Measurements from ENCODE around the gene HCRTR2. TPM values are rescaled to one million over a fixed set of nuclear protein-coding genes. Genes with fewer than 3 reads are reported as not detected.
"Not testable (repeated sequence)": the region's sequence is repeated elsewhere in the genome, so short reads cannot be mapped to it uniquely, and the experiment has no call there.

The HCRTR2 gene
- total RNA-seq, 1 donor from 2014 or later, result 0.11 TPM

- Mint-ChIP-seq H3K36me3 (no peaks in the 10 kb centered on the region), H3K27me3 (ENCODE audit: low read depth) (no peaks in the 10 kb centered on the region), H3K9me3 (no peaks in the 10 kb centered on the region), H3K4me1 (no peaks in the 10 kb centered on the region), H3K27ac (no peak overlapping the region), H3K4me3 (no peak overlapping the region)
- no peak for DNase-seq (ENCODE audit: low spot score in 2 of 2, unreplicated experiment in 2 of 2)
- no peak for TF ChIP-seq CTCF (IDR thresholded peaks at IDR 0.05; ENCODE audit: unreplicated experiment)
Observed at GRCh38 chr6:55141611-55142010, 32.7 kb upstream of the HCRTR2 start.

DNA sequence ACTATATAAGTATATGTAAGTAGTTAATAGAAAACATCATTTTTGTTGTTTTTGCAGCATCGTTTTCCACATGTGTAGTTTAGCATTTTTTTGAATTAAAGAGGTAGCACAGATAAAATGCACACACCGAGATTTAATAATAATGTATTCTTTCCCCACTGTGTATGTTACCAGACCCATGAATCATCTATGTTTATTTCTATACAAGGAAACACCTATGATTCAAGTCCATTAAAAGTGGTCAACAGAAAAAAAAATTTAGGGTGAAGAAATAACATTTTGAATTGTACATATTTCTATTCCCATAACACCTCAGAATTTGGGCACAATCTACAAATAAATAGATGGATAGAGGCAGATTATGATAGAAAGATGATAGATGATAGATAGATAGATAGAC, 31.7 kb upstream of the HCRTR2 start:
- no peaks in the 10 kb centered on the region for H3K4me1 Mint-ChIP-seq
- no peak for TF ChIP-seq CTCF (IDR thresholded peaks at IDR 0.05; ENCODE audit: unreplicated experiment)

GRCh38 chr6:55153284-55153683, 21.0 kb upstream of the HCRTR2 start:
- no peak for TF ChIP-seq CTCF (IDR thresholded peaks at IDR 0.05; ENCODE audit: unreplicated experiment)
- Mint-ChIP-seq H3K9me3 (peaks cover 23% of the 10 kb centered on the region), H3K4me3 (no peak overlapping the region), H3K36me3 (no peaks in the 10 kb centered on the region), H3K4me1 (no peaks in the 10 kb centered on the region), H3K27ac (no peak overlapping the region), H3K27me3 (ENCODE audit: low read depth) (no peaks in the 10 kb centered on the region)
- DNase-seq (ENCODE audit: low spot score in 2 of 2, unreplicated experiment in 2 of 2), result no peak

More for the DNA sequence above, 31.7 kb upstream of the HCRTR2 start:
- Mint-ChIP-seq H3K27me3 (ENCODE audit: low read depth) (no peaks in the 10 kb centered on the region), H3K27ac (no peak overlapping the region), H3K4me3 (no peak overlapping the region), H3K36me3 (no peaks in the 10 kb centered on the region), H3K9me3 (no peaks in the 10 kb centered on the region)
- no peak for DNase-seq (ENCODE audit: low spot score in 2 of 2, unreplicated experiment in 2 of 2)

GRCh38 chr6:55158784-55159183, 15.5 kb upstream of the HCRTR2 start:
- not testable (repeated sequence) for H3K4me3 Mint-ChIP-seq; H3K36me3 Mint-ChIP-seq; H3K27me3 Mint-ChIP-seq (ENCODE audit: low read depth); H3K4me1 Mint-ChIP-seq; H3K27ac Mint-ChIP-seq; DNase-seq (ENCODE audit: low spot score in 2 of 2, unreplicated experiment in 2 of 2)
- peaks cover 36% of the 10 kb centered on the region for H3K9me3 Mint-ChIP-seq

GRCh38 chr6:55167860-55168259, 6.5 kb upstream of the HCRTR2 start:
- no peak for DNase-seq (ENCODE audit: low spot score in 2 of 2, unreplicated experiment in 2 of 2)
- Mint-ChIP-seq H3K27ac (no peak overlapping the region), H3K4me3 (no peak overlapping the region), H3K36me3 (no peaks in the 10 kb centered on the region), H3K27me3 (ENCODE audit: low read depth) (peaks cover 28% of the 10 kb centered on the region), H3K9me3 (no peaks in the 10 kb centered on the region), H3K4me1 (no peaks in the 10 kb centered on the region)
- no peak for TF ChIP-seq CTCF (IDR thresholded peaks at IDR 0.05; ENCODE audit: unreplicated experiment)

DNA sequence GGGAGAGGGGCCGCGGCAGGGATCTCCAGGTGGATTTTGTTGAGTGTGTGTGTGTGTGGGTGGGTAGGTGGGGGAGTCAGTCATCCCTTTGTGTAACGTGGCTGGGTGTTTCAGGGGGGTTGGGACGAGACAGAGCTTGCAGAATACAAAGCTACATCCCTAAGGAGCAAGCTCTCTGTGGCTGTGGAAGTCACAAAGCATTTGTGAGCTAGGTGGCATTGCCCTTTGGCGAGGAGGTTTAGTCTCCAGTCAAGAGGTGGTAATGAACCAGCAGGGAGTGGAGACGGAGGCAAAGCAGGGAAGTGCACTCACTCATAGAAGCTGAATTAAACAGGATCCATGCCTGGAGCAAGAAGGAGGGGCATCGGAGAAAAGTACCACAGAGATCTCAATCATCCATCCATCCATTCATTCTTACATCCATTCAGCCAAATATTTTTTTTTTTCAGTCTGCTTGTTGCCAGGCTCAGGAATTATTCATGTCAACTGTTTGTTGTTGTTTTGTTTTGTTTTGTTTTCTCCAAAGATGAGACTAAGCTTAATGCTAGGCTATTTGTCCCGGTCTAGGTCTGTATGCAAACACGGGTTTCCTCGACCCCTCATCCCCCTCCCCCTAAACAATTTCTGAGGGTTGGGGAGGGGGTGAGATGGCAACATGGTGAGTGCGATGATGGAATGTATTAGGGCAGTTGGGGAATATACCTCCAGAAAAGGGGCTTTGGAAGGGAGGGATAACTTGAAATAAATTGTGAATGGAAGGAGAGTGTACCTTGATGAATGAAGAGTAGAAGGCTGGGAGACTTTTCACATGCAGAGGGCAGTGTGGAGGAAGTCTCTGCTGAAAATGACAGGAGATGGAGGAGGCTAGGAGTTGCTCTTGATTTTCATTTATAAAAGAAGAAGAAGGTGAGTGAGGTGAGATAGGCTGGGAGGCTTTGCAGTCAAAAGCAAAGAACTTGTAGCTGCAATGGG, 1.0 kb downstream of the HCRTR2 start:
- DNase-seq (ENCODE audit: low spot score in 2 of 2, unreplicated experiment in 2 of 2), result no peak
- TF ChIP-seq CTCF (IDR thresholded peaks at IDR 0.05; ENCODE audit: unreplicated experiment), result no peak
- no peak overlapping the region for H3K27ac Mint-ChIP-seq
- H3K27me3 Mint-ChIP-seq (ENCODE audit: low read depth), result peaks cover 73% of the 10 kb centered on the region
- H3K9me3 Mint-ChIP-seq, result no peaks in the 10 kb centered on the region
- peaks cover 10% of the 10 kb centered on the region for H3K4me1 Mint-ChIP-seq
- peak overlapping the region; percentile 38 for H3K4me3 Mint-ChIP-seq
- no peaks in the 10 kb centered on the region for H3K36me3 Mint-ChIP-seq

All from mesothelial cell of epicardium (in vitro differentiated cells).